HepG2 (cell line): ENCODE results near the gene DMRTB1. TPM values are rescaled to one million over a fixed set of nuclear protein-coding genes. Genes with fewer than 3 reads are reported as not detected.

Experiments used
- ATAC-seq: fragments of 200-7000 bp; cut with Tn5 transposase; 3 replicates; pipeline ENCODE4 v1.9.1; 2020; ENCODE audit warnings: mild to moderate bottlenecking, moderate library complexity
- BruUV-seq: library from RNA; stranded (reverse); fragments of 400-500 nt; replicated peaks from 2 replicates; lab custom pipeline; 2021; lab: Mats Ljungman, UMichigan
- CTCF ChIA-PET: fragments of 300-600 bp; formaldehyde crosslinking; extraction: SDS; loops from one replicate; lab custom pipeline; 2021; ENCODE audit warnings: low total read pairs, inconsistent platforms, low intra/inter-chr PET ratio; lab: Yijun Ruan, JAX
- POLR2A ChIA-PET: fragments of 350-600 bp; sonication (Branson Sonifier 250); formaldehyde crosslinking; loops from one replicate; lab custom pipeline; 2020; ENCODE audit warnings: antibody characterized with exemption, inconsistent platforms; lab: Yijun Ruan, JAX
- DNase-seq: peaks from one replicate; pipeline ENCODE4 v3.0.0-alpha.2; 2015; ENCODE audit warnings: low spot score
- FAIRE-seq: peaks from 3 replicates; lab custom pipeline; 2011; peaks lifted over from hg19 to GRCh38; lab: Jason Lieb, UNC
- H2AFZ ChIP-seq: one replicate; pipeline ENCODE4 v1.6.1; 2011; ENCODE audit warnings: low read length, inconsistent platforms
- H3K27ac ChIP-seq: fragments of 300-600 bp; 3 replicates; pipeline ENCODE4 v1.8.0; 2011; ENCODE audit warnings: mixed run types, mild to moderate bottlenecking, mixed read lengths, low read length, inconsistent platforms; ENCODE audit not compliant: insufficient read depth; ENCODE audit errors: extremely low read length
- H3K27me3 ChIP-seq, 2 experiments: fragments of 200-600 bp in 1 of 2; 2 replicates in 1 of 2; 3 replicates in 1 of 2; pipeline versions ENCODE4 v1.6.0 to v1.8.0; 2011; ENCODE audit warnings: low read length in 2 of 2, mild to moderate bottlenecking in 2 of 2, moderate library complexity in 2 of 2, inconsistent platforms in 1 of 2; ENCODE audit not compliant: insufficient read depth in 2 of 2, control insufficient read depth in 1 of 2
- H3K36me3 ChIP-seq, 2 experiments: fragments of 200-600 bp in 1 of 2; replicated peaks in 1 of 2; 2 replicates in 1 of 2; 3 replicates in 1 of 2; pipeline versions ENCODE4 v1.5.1 to v1.8.0; 2011; ENCODE audit warnings: low read length in 2 of 2, inconsistent platforms in 1 of 2; ENCODE audit not compliant: insufficient read depth in 2 of 2, control insufficient read depth in 1 of 2
- H3K4me1 ChIP-seq: 2 replicates; pipeline ENCODE4 v1.5.1; 2012; ENCODE audit warnings: low read length, inconsistent platforms; ENCODE audit not compliant: insufficient read depth
- H3K4me2 ChIP-seq: 2 replicates; pipeline ENCODE4 v1.6.0; 2011; ENCODE audit warnings: low read depth, low read length, inconsistent platforms
- H3K4me3 ChIP-seq, 3 experiments: fragments of 200-600 bp in 1 of 3; sonication (generic), shearing (Covaris generic) in 1 of 3; replicated peaks in 1 of 3; 2 replicates each; pipeline ENCODE4 v1.5.1; 2011 to 2016; ENCODE audit warnings: low read length in 3 of 3, inconsistent platforms in 2 of 3, low read depth in 2 of 3, mild to moderate bottlenecking in 2 of 3, control low read depth in 1 of 3, mixed read lengths in 1 of 3; ENCODE audit not compliant: insufficient read depth in 1 of 3
- H3K79me2 ChIP-seq: one replicate; pipeline ENCODE4 v1.6.1; 2011; ENCODE audit warnings: low read length, inconsistent platforms; ENCODE audit not compliant: insufficient read depth
- H3K9ac ChIP-seq: 2 replicates; pipeline ENCODE4 v1.6.0; 2011; ENCODE audit warnings: mild to moderate bottlenecking, low read depth, low read length, inconsistent platforms; ENCODE audit not compliant: insufficient read depth
- H3K9me3 ChIP-seq: 2 replicates; pipeline ENCODE4 v1.5.1; 2012; ENCODE audit warnings: mild to moderate bottlenecking, low read length
- H4K20me1 ChIP-seq: 2 replicates; pipeline ENCODE4 v1.6.0; 2011; ENCODE audit warnings: inconsistent platforms, mild to moderate bottlenecking, low read length, moderate library complexity; ENCODE audit not compliant: insufficient read depth
- CHCHD3 ChIP-seq: sonication (generic); formaldehyde crosslinking; IDR thresholded peaks from 2 replicates; pipeline ENCODE4 v1.8.0; 2022; ENCODE audit warnings: mild to moderate bottlenecking, missing genetic modification reagents, moderate library complexity
- CREB3 ChIP-seq: sonication (generic); formaldehyde crosslinking; IDR thresholded peaks from 2 replicates; pipeline ENCODE4 v1.5.0; 2020; ENCODE audit warnings: missing genetic modification reagents
- FOXA3 ChIP-seq: IDR thresholded peaks from 2 replicates; pipeline ENCODE4 v1.6.1; 2016; ENCODE audit warnings: missing genetic modification reagents, missing compliant biosample characterization
- FOXK2 ChIP-seq: fragments of 450-650 bp; IDR thresholded peaks from 2 replicates; pipeline ENCODE4 v1.6.1; 2016
- HMGXB4 ChIP-seq, 2 experiments: sonication (generic) in 1 of 2; formaldehyde crosslinking in 1 of 2; IDR thresholded peaks; 2 replicates each; pipeline versions ENCODE4 v1.4.0 to v1.6.1; 2018 to 2020; ENCODE audit warnings: missing genetic modification reagents in 2 of 2, borderline replicate concordance in 1 of 2, low read depth in 1 of 2, mild to moderate bottlenecking in 1 of 2, missing biosample characterization in 1 of 2
- NR3C1 ChIP-seq: sonication (generic); formaldehyde crosslinking; IDR thresholded peaks from 2 replicates; pipeline ENCODE4 v1.4.0; 2020; ENCODE audit warnings: missing genetic modification reagents
- PAWR ChIP-seq: sonication (generic); formaldehyde crosslinking; IDR thresholded peaks from 2 replicates; pipeline ENCODE4 v1.4.0; 2020; ENCODE audit warnings: missing genetic modification reagents, mild to moderate bottlenecking, borderline replicate concordance
- RERE ChIP-seq: IDR thresholded peaks from 2 replicates; pipeline ENCODE4 v1.6.1; 2016; ENCODE audit warnings: low read depth, missing genetic modification reagents, missing compliant biosample characterization
- ZMAT3 ChIP-seq: sonication (generic); formaldehyde crosslinking; conservative IDR thresholded peaks from 2 replicates; pipeline ENCODE4 v1.7.0; 2021; ENCODE audit warnings: missing genetic modification reagents
- ZNF232 ChIP-seq: sonication (generic); formaldehyde crosslinking; IDR thresholded peaks from 2 replicates; pipeline ENCODE4 v1.4.0; 2020; ENCODE audit warnings: missing genetic modification reagents, borderline replicate concordance
- ZNF512 ChIP-seq: sonication (generic); formaldehyde crosslinking; IDR thresholded peaks from 2 replicates; pipeline ENCODE4 v1.4.0; 2020; ENCODE audit warnings: mild to moderate bottlenecking, missing genetic modification reagents
- ZNF569 ChIP-seq: sonication (generic); formaldehyde crosslinking; IDR thresholded peaks from 2 replicates; pipeline ENCODE4 v1.5.0; 2020; ENCODE audit warnings: mild to moderate bottlenecking, missing genetic modification reagents, moderate library complexity, borderline replicate concordance
- WGBS: methylation state at CpG from one replicate; pipeline ENCODE4 v1.1.6; 2017; ENCODE audit warnings: low lambda C conversion rate; 5-methylcytosine and 5-hydroxymethylcytosine counted together
- in situ Hi-C: cut with HindIII; loops from 2 replicates; pipeline ENCODE4 v1.10.0; 2017; ENCODE audit warnings: low pct_unique_long_range_greater_than_20kb; ENCODE audit not compliant: extremely low pct_ligation_motif_present
- intact Hi-C: fragments of 100-400 bp; cut with micrococcal nuclease; formaldehyde crosslinking; loops from one replicate; pipeline ENCODE4 v1.10.0; 2022; ENCODE audit not compliant: unreplicated experiment
- polyA plus RNA-seq, 8 experiments: library from polyadenylated mRNA; depleted of rRNA in 3 of 8; stranded (reverse) in 7 of 8; unstranded in 1 of 8; fragments of >200 nt; fragmentation: Illumina TruSeq in 4 of 8; extraction: Trizol in 4 of 8; gene quantifications; 2 replicates each; pipeline versions ENCODE4 v1.2.1 to v1.2.3, GENCODE V29; 2011 to 2016; ENCODE audit warnings: low read depth in 4 of 8, missing spikeins in 1 of 8, mixed read lengths in 1 of 8; ENCODE audit not compliant: insufficient read depth in 1 of 8
- total RNA-seq, 5 experiments: library from RNA; depleted of rRNA; stranded (reverse); fragments of >200 nt; fragmentation: Illumina TruSeq; extraction: Trizol; gene quantifications; 2 replicates each; pipeline ENCODE4 v1.2.3, GENCODE V29; 2016; ENCODE audit warnings: low read depth in 1 of 5

The DMRTB1 gene
- total and polyA plus RNA-seq, 2 of the 13 experiments (the other 11 are each of a cell fraction or from before 2014, with no cell fraction given): not detected

- no peak for TF ChIP-seq CREB3 (CRISPR knock-in tag)
- no peak for TF ChIP-seq FOXK2
These were observed 42.9 kb upstream of the DMRTB1 start (continued) for GRCh38 chr1:53416269-53416813.

- Histone ChIP-seq H3K4me1 (no peaks in the 10 kb centered on the region), H3K79me2 (no peaks in the 10 kb centered on the region), H3K9ac (no peak overlapping the region), H3K27ac (no peak overlapping the region), H2AFZ (no peak overlapping the region), H3K9me3 (no peaks in the 10 kb centered on the region), H3K27me3 (peaks cover 5 to 66% of the 10 kb centered on the region in 2 experiments; a peak in 3 of 5 replicates), H4K20me1 (no peaks in the 10 kb centered on the region), H3K4me3 (no peak overlapping the region), H3K4me2 (no peak overlapping the region), H3K36me3 (no peaks in the 10 kb centered on the region)
- ATAC-seq (no peak), DNase-seq (no peak), FAIRE-seq (no peak)
- WGBS: 3% methylated on average over 9 of the region's 9 CpGs
- intact Hi-C loops (no loop called here), in situ Hi-C loops (no loop called here)
- ChIA-PET CTCF (no interaction called here), POLR2A (no interaction called here)
- BruUV-seq: no TSS peak
- TF ChIP-seq ZNF232 (CRISPR knock-in tag): no peak
- no peak for TF ChIP-seq ZNF512 (CRISPR knock-in tag)
- TF ChIP-seq NR3C1 (CRISPR knock-in tag): no peak
- TF ChIP-seq HMGXB4 (CRISPR knock-in tag; IDR thresholded peaks at IDR 0.05; ENCODE audit: borderline replicate concordance in 1 of 2, low read depth in 1 of 2): no peak
- TF ChIP-seq FOXA3 (CRISPR knock-in tag): no peak
- TF ChIP-seq CHCHD3 (CRISPR knock-in tag): no peak
- no peak for TF ChIP-seq PAWR (CRISPR knock-in tag)
- no peak for TF ChIP-seq ZNF569 (CRISPR knock-in tag)
- TF ChIP-seq RERE (CRISPR knock-in tag): no peak
- TF ChIP-seq ZMAT3 (CRISPR knock-in tag): no peak
These were observed 42.1 kb upstream of the DMRTB1 start for GRCh38 chr1:53417074-53417511.
